GM12878 (cell line): ENCODE measurements around the gene FAP. TPM values are rescaled to one million over a fixed set of nuclear protein-coding genes. Genes with fewer than 3 reads are reported as not detected.

Source experiments
- ATAC-seq: fragments of 200-7000 bp; cut with Tn5 transposase; 3 replicates; pipeline ENCODE4 v1.9.1; 2020; ENCODE audit warnings: mild to moderate bottlenecking, moderate library complexity
- BruUV-seq: library from RNA; stranded (reverse); fragments of 400-500 nt; replicated peaks from 2 replicates; lab custom pipeline; 2021; lab: Mats Ljungman, UMichigan
- CTCF ChIA-PET: fragments of 300-600 bp; sonication (Branson Sonifier 250); formaldehyde crosslinking; extraction: SDS; loops from one replicate; lab custom pipeline; 2021; ENCODE audit warnings: inconsistent platforms; lab: Yijun Ruan, JAX
- POLR2A ChIA-PET: fragments of 350-600 bp; formaldehyde crosslinking; extraction: SDS; loops from one replicate; lab custom pipeline; 2021; ENCODE audit warnings: inconsistent platforms; lab: Charles Lee
- RAD21 ChIA-PET: fragments of 300-600 bp; sonication (Branson Sonifier 250); formaldehyde crosslinking; loops from one replicate; lab custom pipeline; 2023; ENCODE audit warnings: antibody characterized with exemption; ENCODE audit not compliant: unreplicated experiment; lab: Charles Lee
- SMC1A ChIA-PET: fragments of 300-600 bp; sonication (Branson Sonifier 250); formaldehyde crosslinking; loops from one replicate; lab custom pipeline; 2023; ENCODE audit not compliant: unreplicated experiment, uncharacterized antibody; lab: Charles Lee
- DNase-seq: peaks from one replicate; pipeline ENCODE4 v3.0.0-alpha.2; 2011; ENCODE audit warnings: low read depth, low spot score
- FAIRE-seq: peaks from 3 replicates; lab custom pipeline; 2011; peaks lifted over from hg19 to GRCh38; lab: Jason Lieb, UNC
- H2AFZ ChIP-seq: 2 replicates; pipeline ENCODE4 v1.6.0; 2011; ENCODE audit warnings: low read depth, low read length, control low read depth; ENCODE audit not compliant: control insufficient read depth
- H3K27ac ChIP-seq: 2 replicates; pipeline ENCODE4 v1.5.1; 2011; ENCODE audit warnings: control low read depth; ENCODE audit not compliant: control insufficient read depth, insufficient read depth
- H3K27me3 ChIP-seq, 2 experiments: replicated peaks in 1 of 2; 2 replicates each; pipeline versions ENCODE4 v1.6.0 to v1.6.1; 2011; ENCODE audit warnings: low read length in 1 of 2; ENCODE audit not compliant: control insufficient read depth in 2 of 2, insufficient read depth in 2 of 2
- H3K36me3 ChIP-seq, 2 experiments: 2 replicates each; pipeline ENCODE4 v1.5.1; 2011; ENCODE audit warnings: low read length in 1 of 2; ENCODE audit not compliant: control insufficient read depth in 2 of 2, insufficient read depth in 2 of 2
- H3K4me1 ChIP-seq: 2 replicates; pipeline ENCODE4 v1.6.1; 2011; ENCODE audit warnings: mild to moderate bottlenecking, low read length, moderate library complexity, mixed read lengths; ENCODE audit not compliant: control insufficient read depth, insufficient read depth
- H3K4me2 ChIP-seq: 2 replicates; pipeline ENCODE4 v1.6.0; 2011; ENCODE audit warnings: control low read depth; ENCODE audit not compliant: control insufficient read depth, insufficient read depth
- H3K4me3 ChIP-seq: fragments of 200-600 bp; sonication (generic); 2 replicates; pipeline ENCODE4 v1.5.1; 2016
- H3K79me2 ChIP-seq: 2 replicates; pipeline ENCODE4 v1.6.0; 2011; ENCODE audit warnings: low read length; ENCODE audit not compliant: control insufficient read depth, insufficient read depth
- H3K9ac ChIP-seq: 2 replicates; pipeline ENCODE4 v1.8.0; 2011; ENCODE audit warnings: low read length, control low read depth, mixed read lengths; ENCODE audit not compliant: control insufficient read depth, insufficient read depth
- H3K9me3 ChIP-seq: replicated peaks from 3 replicates; pipeline ENCODE4 v1.5.1; 2011; ENCODE audit warnings: mild to moderate bottlenecking, low read length; ENCODE audit not compliant: control insufficient read depth, insufficient read depth
- H4K20me1 ChIP-seq: 2 replicates; pipeline ENCODE4 v1.6.0; 2011; ENCODE audit not compliant: control insufficient read depth, insufficient read depth
- EED ChIP-seq: sonication (generic); IDR thresholded peaks from 2 replicates; pipeline ENCODE4 v1.6.1; 2016; ENCODE audit warnings: antibody characterized with exemption, low read depth
- KAT2A ChIP-seq: conservative IDR thresholded peaks from 2 replicates; pipeline ENCODE4 v1.6.1; 2011; ENCODE audit warnings: low read depth, low read length; ENCODE audit not compliant: control insufficient read depth
- MYB ChIP-seq: fragments of 150-350 bp; IDR thresholded peaks from 2 replicates; pipeline ENCODE4 v1.6.1; 2014; ENCODE audit warnings: mild to moderate bottlenecking, low read depth, low read length, borderline replicate concordance
- SRF ChIP-seq, 2 experiments: IDR thresholded peaks; 2 replicates each; pipeline ENCODE4 v1.6.1; 2011; ENCODE audit warnings: low read depth in 2 of 2, low read length in 2 of 2, mild to moderate bottlenecking in 1 of 2, moderate library complexity in 1 of 2
- SUZ12 ChIP-seq: fragments of 200-600 bp; sonication (generic); IDR thresholded peaks from one replicate; pipeline ENCODE4 v1.6.1; 2018; ENCODE audit warnings: antibody characterized with exemption, mild to moderate bottlenecking; ENCODE audit not compliant: unreplicated experiment
- ZNF217 ChIP-seq: fragments of 450-650 bp; IDR thresholded peaks from 2 replicates; pipeline ENCODE4 v1.6.1; 2017; ENCODE audit warnings: antibody characterized with exemption, mild to moderate bottlenecking
- ZNF24 ChIP-seq: fragments of 450-650 bp; IDR thresholded peaks from 2 replicates; pipeline ENCODE4 v1.6.1; 2017; ENCODE audit warnings: antibody characterized with exemption, mild to moderate bottlenecking
- WGBS: methylation state at CpG from one replicate; pipeline ENCODE4 v1.1.6; 2016; ENCODE audit warnings: low lambda C conversion rate; ENCODE audit not compliant: insufficient replicate concordance, insufficient coverage; ENCODE audit errors: missing lambda C conversion rate; 5-methylcytosine and 5-hydroxymethylcytosine counted together
- in situ Hi-C: fragments of 300-500 bp; cut with MboI; formaldehyde crosslinking; loops from 9 replicates; pipeline ENCODE4 v1.14.3; 2018; ENCODE audit warnings: mixed read lengths
- intact Hi-C: fragments of 100-400 bp; cut with micrococcal nuclease; formaldehyde crosslinking; loops from one replicate; pipeline ENCODE4 v1.14.2; 2022; ENCODE audit not compliant: unreplicated experiment
- polyA plus RNA-seq, 11 experiments: library from polyadenylated mRNA; depleted of rRNA in 4 of 11; unstranded in 6 of 11; stranded (reverse) in 5 of 11; fragments of >200 nt; fragmentation: Nextera tagmentation in 4 of 11; fragmentation: Illumina TruSeq in 1 of 11; extraction: Ambion mirVana in 4 of 11; extraction: Trizol in 1 of 11; gene quantifications; 1 replicate in 1 of 11; 2 replicates in 10 of 11; pipeline versions ENCODE4 v1.2.1 to v1.2.3, GENCODE V29; 2011 to 2016; ENCODE audit warnings: inconsistent platforms in 2 of 11, missing spikeins in 2 of 11, low read depth in 1 of 11
- total RNA-seq, 4 experiments: library from RNA; depleted of rRNA in 3 of 4; stranded (reverse); fragments of >200 nt in 3 of 4; fragmentation: Illumina TruSeq in 1 of 4; extraction: Trizol in 1 of 4; gene quantifications; 2 replicates each; pipeline versions ENCODE4 v1.2.1 to v1.2.3, GENCODE V29; 2013 to 2021
- TF ChIP-seq, protein P1 (sequence below): fragments of 450-650 bp; IDR thresholded peaks from 2 replicates; pipeline ENCODE4 v1.6.1; 2017; ENCODE audit warnings: mild to moderate bottlenecking, moderate library complexity
- TF ChIP-seq, protein P2 (sequence below): IDR thresholded peaks from 2 replicates; pipeline ENCODE4 v1.6.1; 2011; ENCODE audit warnings: low read depth, mild to moderate bottlenecking, low read length, moderate library complexity, borderline replicate concordance; ENCODE audit errors: extremely low read depth
- TF ChIP-seq, protein P3 (sequence below): IDR thresholded peaks from 2 replicates; pipeline ENCODE4 v1.6.1; 2012; ENCODE audit warnings: mild to moderate bottlenecking, low read depth, low read length
- TF ChIP-seq, protein P4 (sequence below): fragments of 450-650 bp; formaldehyde crosslinking; IDR thresholded peaks from 2 replicates; pipeline ENCODE4 v1.4.0; 2020; ENCODE audit warnings: mild to moderate bottlenecking, moderate library complexity

Gene FAP
- total and polyA plus RNA-seq, 10 of the 15 experiments (the other 5 are each of a cell fraction or from before 2014, with no cell fraction given) = 0.16 TPM; not detected in 9

DNA sequence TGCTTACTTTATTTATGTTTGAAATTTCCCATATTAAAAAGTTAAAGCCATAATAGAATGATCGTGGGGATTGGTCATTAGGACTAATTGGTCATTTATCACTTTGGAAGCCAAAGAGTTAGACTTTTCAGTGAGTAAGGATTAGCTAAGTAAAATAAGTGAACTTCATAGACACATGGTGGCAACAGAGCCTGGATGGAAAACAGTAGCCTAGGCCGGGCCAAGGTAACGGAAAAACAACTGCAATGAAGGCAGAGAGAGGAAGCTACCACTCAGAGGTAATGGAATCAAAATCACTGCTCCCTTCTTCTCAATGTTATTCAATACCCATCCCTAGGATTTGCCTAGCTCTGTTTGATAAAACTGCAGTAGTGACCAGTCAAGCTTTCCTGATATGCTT, 87.1 kb downstream of the FAP start:
- H3K4me1 ChIP-seq = no peaks in the 10 kb centered on the region
- H3K27me3 ChIP-seq = no peaks in the 10 kb centered on the region
- H4K20me1 ChIP-seq = no peaks in the 10 kb centered on the region
- WGBS = 22% methylated on average over 3 of the region's 3 CpGs
- ChIA-PET SMC1A (interaction anchor here (0.7 to 2.7 kb wide), 6 partner anchors 12 to 178 kb away, joined by 3 to 8 read pairs (median 5); no protein-coding TSS in a partner anchor), RAD21 (interaction anchor here (0.6 to 1.1 kb wide), 2 partner anchors 142 to 152 kb away, joined by 3 to 6 read pairs; no protein-coding TSS in a partner anchor), POLR2A (no interaction called here), CTCF (interaction anchor here (0.9 to 3.1 kb wide), 7 partner anchors 9 to 142 kb away, joined by 3 to 12 read pairs (median 8); no protein-coding TSS in a partner anchor)
- no peak for ATAC-seq
- H3K9ac ChIP-seq = no peak overlapping the region
- H3K4me3 ChIP-seq = no peak overlapping the region
- H3K9me3 ChIP-seq = no peaks in the 10 kb centered on the region
- no peak overlapping the region for H3K27ac ChIP-seq
- intact Hi-C loops = no loop called here
- FAIRE-seq = no peak
- H3K4me2 ChIP-seq = no peak overlapping the region
- no peaks in the 10 kb centered on the region for H3K79me2 ChIP-seq
- DNase-seq = no peak
- H2AFZ ChIP-seq = no peak overlapping the region
- no peaks in the 10 kb centered on the region for H3K36me3 ChIP-seq
- no TSS peak for BruUV-seq
- in situ Hi-C loops = no loop called here
- TF ChIP-seq SUZ12 (no peak), ZNF24 (no peak), MYB (no peak), SRF (IDR thresholded peaks at IDR 0.05; ENCODE audit: low read depth in 2 of 2, low read length in 2 of 2) (no peak), ZNF217 (no peak), EED (no peak), KAT2A (no peak)
- TF ChIP-seq, protein P1, sequence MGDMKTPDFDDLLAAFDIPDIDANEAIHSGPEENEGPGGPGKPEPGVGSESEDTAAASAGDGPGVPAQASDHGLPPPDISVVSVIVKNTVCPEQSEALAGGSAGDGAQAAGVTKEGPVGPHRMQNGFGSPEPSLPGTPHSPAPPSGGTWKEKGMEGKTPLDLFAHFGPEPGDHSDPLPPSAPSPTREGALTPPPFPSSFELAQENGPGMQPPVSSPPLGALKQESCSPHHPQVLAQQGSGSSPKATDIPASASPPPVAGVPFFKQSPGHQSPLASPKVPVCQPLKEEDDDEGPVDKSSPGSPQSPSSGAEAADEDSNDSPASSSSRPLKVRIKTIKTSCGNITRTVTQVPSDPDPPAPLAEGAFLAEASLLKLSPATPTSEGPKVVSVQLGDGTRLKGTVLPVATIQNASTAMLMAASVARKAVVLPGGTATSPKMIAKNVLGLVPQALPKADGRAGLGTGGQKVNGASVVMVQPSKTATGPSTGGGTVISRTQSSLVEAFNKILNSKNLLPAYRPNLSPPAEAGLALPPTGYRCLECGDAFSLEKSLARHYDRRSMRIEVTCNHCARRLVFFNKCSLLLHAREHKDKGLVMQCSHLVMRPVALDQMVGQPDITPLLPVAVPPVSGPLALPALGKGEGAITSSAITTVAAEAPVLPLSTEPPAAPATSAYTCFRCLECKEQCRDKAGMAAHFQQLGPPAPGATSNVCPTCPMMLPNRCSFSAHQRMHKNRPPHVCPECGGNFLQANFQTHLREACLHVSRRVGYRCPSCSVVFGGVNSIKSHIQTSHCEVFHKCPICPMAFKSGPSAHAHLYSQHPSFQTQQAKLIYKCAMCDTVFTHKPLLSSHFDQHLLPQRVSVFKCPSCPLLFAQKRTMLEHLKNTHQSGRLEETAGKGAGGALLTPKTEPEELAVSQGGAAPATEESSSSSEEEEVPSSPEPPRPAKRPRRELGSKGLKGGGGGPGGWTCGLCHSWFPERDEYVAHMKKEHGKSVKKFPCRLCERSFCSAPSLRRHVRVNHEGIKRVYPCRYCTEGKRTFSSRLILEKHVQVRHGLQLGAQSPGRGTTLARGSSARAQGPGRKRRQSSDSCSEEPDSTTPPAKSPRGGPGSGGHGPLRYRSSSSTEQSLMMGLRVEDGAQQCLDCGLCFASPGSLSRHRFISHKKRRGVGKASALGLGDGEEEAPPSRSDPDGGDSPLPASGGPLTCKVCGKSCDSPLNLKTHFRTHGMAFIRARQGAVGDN = no peak
- TF ChIP-seq, protein P2, sequence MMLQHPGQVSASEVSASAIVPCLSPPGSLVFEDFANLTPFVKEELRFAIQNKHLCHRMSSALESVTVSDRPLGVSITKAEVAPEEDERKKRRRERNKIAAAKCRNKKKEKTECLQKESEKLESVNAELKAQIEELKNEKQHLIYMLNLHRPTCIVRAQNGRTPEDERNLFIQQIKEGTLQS = no peak
- TF ChIP-seq, protein P3, sequence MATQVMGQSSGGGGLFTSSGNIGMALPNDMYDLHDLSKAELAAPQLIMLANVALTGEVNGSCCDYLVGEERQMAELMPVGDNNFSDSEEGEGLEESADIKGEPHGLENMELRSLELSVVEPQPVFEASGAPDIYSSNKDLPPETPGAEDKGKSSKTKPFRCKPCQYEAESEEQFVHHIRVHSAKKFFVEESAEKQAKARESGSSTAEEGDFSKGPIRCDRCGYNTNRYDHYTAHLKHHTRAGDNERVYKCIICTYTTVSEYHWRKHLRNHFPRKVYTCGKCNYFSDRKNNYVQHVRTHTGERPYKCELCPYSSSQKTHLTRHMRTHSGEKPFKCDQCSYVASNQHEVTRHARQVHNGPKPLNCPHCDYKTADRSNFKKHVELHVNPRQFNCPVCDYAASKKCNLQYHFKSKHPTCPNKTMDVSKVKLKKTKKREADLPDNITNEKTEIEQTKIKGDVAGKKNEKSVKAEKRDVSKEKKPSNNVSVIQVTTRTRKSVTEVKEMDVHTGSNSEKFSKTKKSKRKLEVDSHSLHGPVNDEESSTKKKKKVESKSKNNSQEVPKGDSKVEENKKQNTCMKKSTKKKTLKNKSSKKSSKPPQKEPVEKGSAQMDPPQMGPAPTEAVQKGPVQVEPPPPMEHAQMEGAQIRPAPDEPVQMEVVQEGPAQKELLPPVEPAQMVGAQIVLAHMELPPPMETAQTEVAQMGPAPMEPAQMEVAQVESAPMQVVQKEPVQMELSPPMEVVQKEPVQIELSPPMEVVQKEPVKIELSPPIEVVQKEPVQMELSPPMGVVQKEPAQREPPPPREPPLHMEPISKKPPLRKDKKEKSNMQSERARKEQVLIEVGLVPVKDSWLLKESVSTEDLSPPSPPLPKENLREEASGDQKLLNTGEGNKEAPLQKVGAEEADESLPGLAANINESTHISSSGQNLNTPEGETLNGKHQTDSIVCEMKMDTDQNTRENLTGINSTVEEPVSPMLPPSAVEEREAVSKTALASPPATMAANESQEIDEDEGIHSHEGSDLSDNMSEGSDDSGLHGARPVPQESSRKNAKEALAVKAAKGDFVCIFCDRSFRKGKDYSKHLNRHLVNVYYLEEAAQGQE = no peak
- TF ChIP-seq, protein P4, sequence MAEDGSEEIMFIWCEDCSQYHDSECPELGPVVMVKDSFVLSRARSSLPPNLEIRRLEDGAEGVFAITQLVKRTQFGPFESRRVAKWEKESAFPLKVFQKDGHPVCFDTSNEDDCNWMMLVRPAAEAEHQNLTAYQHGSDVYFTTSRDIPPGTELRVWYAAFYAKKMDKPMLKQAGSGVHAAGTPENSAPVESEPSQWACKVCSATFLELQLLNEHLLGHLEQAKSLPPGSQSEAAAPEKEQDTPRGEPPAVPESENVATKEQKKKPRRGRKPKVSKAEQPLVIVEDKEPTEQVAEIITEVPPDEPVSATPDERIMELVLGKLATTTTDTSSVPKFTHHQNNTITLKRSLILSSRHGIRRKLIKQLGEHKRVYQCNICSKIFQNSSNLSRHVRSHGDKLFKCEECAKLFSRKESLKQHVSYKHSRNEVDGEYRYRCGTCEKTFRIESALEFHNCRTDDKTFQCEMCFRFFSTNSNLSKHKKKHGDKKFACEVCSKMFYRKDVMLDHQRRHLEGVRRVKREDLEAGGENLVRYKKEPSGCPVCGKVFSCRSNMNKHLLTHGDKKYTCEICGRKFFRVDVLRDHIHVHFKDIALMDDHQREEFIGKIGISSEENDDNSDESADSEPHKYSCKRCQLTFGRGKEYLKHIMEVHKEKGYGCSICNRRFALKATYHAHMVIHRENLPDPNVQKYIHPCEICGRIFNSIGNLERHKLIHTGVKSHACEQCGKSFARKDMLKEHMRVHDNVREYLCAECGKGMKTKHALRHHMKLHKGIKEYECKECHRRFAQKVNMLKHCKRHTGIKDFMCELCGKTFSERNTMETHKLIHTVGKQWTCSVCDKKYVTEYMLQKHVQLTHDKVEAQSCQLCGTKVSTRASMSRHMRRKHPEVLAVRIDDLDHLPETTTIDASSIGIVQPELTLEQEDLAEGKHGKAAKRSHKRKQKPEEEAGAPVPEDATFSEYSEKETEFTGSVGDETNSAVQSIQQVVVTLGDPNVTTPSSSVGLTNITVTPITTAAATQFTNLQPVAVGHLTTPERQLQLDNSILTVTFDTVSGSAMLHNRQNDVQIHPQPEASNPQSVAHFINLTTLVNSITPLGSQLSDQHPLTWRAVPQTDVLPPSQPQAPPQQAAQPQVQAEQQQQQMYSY = no peak
